ENCODE results near the gene TIAM2.

DNA sequence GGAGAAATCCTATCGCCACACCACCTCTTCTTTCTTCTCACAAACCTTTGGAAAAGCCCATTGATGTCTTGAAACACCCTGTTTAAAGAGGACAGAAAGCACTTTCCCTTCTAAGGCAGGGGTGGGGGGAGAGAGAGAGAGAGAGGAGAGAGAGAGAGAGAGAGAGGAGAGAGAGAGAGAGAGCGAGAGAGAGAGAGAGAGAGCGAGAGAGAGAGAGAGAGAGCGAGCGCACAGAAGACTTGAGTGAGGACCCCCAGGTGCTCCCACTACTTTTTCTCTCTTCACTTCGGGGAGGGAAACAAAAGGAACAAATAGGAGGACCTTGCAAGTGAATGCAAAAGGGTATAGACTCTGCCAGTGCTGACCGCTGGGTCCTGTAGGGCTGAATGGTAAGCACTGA, 52.4 kb downstream of the TIAM2 start:
- no peak for TF ChIP-seq POLR2A (IDR thresholded peaks at IDR 0.05)
- TF ChIP-seq, protein P1, sequence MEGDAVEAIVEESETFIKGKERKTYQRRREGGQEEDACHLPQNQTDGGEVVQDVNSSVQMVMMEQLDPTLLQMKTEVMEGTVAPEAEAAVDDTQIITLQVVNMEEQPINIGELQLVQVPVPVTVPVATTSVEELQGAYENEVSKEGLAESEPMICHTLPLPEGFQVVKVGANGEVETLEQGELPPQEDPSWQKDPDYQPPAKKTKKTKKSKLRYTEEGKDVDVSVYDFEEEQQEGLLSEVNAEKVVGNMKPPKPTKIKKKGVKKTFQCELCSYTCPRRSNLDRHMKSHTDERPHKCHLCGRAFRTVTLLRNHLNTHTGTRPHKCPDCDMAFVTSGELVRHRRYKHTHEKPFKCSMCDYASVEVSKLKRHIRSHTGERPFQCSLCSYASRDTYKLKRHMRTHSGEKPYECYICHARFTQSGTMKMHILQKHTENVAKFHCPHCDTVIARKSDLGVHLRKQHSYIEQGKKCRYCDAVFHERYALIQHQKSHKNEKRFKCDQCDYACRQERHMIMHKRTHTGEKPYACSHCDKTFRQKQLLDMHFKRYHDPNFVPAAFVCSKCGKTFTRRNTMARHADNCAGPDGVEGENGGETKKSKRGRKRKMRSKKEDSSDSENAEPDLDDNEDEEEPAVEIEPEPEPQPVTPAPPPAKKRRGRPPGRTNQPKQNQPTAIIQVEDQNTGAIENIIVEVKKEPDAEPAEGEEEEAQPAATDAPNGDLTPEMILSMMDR (IDR thresholded peaks at IDR 0.05), result no peak

Data from uterus (tissue), 2 donors.